HG02973 (cell line): ENCODE measurements around the gene URAD.

Experiments
- ATAC-seq: cut with Tn5 transposase; IDR thresholded peaks from one replicate; pipeline ENCODE4 v1.9.1; 2021; ENCODE audit warnings: moderate library complexity; ENCODE audit not compliant: unreplicated experiment

URAD gene

GRCh38 chr13:27960362-27961226 lies 27.9 kb downstream of the URAD start:
- ATAC-seq: no peak

GRCh38 chr13:27959976-27960361 lies 28.5 kb downstream of the URAD start:
- no peak for ATAC-seq

- ATAC-seq: no peak
Measured at GRCh38 chr13:27956576-27957300, 31.8 kb downstream of the URAD start.

DNA sequence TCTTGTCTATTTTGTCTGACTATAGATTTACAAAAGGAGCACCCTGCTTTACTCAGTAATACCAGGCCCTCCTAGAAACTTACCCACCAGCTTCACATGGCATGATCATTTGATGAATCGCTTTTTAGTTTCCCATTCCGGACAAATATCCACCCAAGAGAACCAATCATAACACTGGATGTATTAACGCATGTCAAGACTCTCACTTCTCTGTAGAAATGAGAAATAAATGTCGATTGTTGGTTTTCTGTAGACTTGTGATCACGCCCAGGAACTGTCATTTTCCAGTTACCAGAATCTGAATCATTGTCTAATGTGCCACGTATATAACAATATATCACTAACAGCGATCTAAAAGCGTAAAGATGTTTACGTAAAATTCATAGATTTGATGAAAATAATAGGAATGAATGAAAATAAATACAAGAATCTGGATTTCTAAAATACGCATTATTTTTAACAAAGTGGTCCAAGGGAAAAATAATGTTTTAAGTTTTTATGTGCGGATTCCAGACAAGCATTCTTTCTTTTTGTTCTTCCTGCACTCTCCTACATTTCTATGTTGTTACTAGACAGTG lies 33.4 kb downstream of the URAD start:
- ATAC-seq: no peak

DNA sequence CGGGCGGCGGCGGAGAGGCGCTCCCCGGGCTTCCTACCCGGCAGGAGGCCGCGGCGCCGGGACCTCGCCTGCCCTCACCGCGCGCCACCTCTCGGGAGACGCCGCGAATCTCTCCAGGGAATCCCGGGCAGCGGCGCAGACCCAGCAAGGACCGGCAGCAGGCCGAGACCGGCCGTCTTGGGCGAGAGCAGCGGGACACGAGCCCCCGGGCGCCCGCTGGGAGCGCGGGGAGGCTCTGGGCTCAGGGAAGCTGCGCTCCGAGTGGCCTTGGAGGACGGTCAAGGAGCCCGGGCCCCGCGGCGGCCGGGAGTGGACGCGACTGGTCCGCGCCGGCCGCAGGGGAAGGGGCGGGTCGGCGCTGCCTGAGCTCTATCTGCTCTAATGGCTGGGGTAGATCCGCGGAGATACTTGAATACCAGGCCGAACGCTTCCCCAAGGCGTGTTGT lies 34.1 kb downstream of the URAD start:
- ATAC-seq: peak; percentile 19

- peak; percentile 87 for ATAC-seq
Measured at GRCh38 chr13:27953676-27954405, 34.7 kb downstream of the URAD start.

- ATAC-seq: peak; percentile 11
Measured at GRCh38 chr13:27952876-27953675, 35.4 kb downstream of the URAD start.

DNA sequence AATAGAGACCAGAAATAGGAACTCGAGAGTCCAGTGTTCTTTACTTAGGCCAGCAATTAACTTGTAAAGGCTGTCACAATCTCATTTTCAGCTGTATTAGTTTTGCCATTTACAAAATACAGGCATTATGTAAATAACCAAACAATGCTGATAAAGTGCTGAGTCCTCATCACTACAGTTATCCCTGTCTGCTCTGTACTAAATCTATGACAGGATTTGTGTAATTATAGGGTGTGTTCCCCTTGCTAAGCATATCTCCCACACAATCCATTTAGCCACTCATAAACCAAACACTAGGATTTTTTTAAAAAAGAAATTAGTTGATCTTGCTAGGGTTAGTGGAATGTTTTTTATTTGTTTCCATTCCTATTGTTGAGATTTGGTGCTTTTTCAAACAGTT lies 45.5 kb downstream of the URAD start:
- no peak for ATAC-seq

DNA sequence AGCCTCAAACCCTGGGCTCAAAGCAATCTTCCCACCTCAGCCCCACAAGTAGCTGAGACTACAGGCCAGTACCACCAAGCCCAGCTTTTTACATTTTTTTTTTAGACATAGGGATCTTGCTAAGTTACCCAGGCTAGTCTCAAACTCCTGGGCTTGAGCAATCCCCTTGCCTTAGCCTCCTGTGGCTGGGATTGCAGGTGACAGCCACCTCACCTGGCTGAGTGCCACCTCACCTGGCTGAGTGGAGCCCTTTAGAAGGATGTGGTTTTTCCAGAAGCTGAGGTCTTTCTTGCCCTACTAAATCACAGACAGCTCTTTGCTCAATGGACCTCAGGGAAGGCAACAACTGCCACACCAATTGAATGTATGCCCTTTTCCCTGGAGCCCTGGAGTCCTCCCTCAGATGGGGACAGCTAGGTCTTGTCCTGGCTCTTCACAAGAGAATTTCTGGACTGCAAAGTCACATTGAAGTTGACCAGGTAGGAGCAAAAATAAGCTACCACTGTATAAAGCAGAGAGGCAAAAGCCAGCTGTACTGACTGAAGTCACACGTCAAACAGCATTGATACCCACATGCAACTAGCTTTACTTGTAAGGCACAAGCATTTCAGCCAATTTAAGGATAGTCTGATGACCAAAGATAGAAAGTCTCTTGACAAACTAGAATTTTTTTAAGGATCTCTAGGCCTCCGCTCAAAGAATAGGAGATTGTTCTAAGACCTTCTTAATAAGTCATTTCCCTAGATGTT lies 54.7 kb downstream of the URAD start:
- ATAC-seq: no peak

DNA sequence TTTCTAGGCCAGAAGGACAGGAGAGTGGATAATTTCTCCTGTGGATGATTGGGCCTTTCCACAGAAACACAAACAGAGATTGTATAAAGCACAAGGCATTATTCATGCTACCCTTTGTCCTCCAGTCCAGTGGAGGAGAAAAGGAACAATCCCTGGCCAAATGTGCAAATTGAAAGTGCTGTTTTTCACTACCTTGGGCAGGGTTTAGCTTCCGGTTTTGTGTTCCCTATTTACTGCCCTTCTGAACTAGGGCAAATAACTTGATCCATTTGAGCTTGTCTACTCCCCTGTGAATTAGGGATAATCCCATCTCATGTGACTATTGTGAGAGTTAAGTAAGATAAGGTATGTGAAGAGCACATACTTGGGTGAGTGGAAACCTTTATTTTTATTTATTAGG lies 55.4 kb downstream of the URAD start:
- no peak for ATAC-seq

DNA sequence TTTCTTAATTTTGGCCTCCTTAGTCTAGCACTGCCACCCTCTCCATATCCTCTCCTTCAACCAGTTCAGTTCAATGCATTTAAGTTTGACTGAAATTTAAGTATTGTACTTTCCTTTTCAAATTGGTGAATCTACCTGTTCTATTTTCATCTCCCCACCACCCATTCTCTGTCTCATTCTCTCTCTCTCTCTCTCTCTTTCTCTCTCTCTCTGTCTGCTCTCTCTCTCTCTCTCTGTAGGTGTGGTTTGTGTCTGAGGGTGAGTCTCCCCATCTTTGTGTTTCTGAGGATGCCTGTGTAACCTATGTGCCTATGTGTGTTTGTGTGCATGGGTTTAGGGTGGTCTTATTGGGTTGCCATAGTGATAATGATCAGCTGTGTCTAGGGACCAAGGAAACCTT lies 58.6 kb downstream of the URAD start:
- no peak for ATAC-seq

DNA sequence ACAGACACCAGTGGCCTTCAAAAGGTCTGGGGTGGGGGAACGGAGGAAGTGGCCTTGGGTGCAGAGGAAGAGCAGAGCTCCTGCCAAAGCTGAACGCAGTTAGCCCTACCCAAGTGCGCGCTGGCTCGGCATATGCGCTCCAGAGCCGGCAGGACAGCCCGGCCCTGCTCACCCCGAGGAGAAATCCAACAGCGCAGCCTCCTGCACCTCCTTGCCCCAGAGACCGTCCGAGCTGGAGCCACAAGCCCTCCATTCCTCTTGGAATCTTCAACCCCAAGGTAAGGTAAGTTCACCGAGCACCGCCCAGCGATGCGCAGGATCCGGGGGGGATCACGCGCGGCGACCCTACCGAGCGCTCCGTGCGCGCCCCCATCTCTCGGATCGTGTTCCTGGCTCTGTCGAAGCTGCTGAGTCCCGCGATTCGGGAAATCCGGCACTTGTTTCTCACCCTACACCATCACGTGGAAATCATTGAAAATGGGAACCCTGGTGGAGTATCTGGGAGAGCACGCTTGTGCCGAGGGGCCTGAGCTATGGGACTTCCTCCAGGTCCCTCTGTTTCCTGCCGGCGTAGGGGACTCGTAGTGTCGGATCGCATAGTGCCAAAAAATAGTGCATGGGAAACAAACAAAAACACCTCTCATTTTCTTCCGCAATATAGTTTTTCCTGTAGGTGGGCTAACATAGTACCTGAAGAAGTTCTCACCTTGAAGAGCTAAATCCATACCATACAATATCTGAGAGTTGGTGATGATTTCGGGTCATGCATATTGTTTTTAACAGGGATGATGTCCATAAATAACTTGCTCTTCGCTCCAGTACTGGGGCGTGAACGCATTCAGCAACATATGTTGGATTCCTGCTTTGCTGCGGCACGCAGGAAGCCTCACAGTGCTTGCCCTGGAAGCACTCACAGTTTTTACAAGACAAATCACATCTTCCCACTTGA lies 59.4 kb downstream of the URAD start:
- ATAC-seq: no peak

GRCh38 chr13:27928353-27928804 lies 60.1 kb downstream of the URAD start:
- ATAC-seq: no peak
